ENCODE data around the gene DKK3.

DNA sequence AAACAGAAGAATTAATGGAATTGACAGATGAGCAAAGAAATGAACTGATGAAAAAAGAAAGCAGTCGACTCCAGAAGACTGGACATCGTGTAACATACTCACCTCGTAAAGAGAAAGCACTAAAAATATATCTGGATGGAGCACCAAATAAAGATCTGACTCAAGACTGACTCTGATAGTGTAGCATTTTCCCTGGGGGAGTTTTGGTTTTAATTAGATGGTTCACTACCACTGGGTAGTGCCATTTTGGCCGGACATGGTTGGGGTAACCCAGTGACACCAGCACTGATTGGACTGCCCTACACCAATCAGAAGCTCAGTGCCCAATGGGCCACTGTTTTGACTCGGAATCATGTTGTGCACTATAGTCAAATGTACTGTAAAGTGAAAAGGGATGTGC is 52.4 kb downstream of the DKK3 start:
- no peak for TF ChIP-seq EZH2 (IDR thresholded peaks at IDR 0.05)
- TF ChIP-seq POLR2AphosphoS5 (IDR thresholded peaks at IDR 0.05; ENCODE audit: borderline replicate concordance, low read depth, low read length): no peak
- no peak for TF ChIP-seq FOXP2 (optimal IDR thresholded peaks at IDR 0.05; ENCODE audit: control extremely low read depth, extremely low read length, insufficient read depth)

Measured in SK-N-MC (cell line).